HG03280 (cell line): ENCODE measurements around the gene SEMA3B.
"Not testable (repeated sequence)": the region's sequence is repeated elsewhere in the genome, so short reads cannot be mapped to it uniquely, and the experiment has no call there.

Source experiments
- ATAC-seq: cut with Tn5 transposase; IDR thresholded peaks from one replicate; pipeline ENCODE4 v1.9.1; 2021; ENCODE audit warnings: mild to moderate bottlenecking, moderate library complexity; ENCODE audit not compliant: unreplicated experiment

Gene SEMA3B

DNA sequence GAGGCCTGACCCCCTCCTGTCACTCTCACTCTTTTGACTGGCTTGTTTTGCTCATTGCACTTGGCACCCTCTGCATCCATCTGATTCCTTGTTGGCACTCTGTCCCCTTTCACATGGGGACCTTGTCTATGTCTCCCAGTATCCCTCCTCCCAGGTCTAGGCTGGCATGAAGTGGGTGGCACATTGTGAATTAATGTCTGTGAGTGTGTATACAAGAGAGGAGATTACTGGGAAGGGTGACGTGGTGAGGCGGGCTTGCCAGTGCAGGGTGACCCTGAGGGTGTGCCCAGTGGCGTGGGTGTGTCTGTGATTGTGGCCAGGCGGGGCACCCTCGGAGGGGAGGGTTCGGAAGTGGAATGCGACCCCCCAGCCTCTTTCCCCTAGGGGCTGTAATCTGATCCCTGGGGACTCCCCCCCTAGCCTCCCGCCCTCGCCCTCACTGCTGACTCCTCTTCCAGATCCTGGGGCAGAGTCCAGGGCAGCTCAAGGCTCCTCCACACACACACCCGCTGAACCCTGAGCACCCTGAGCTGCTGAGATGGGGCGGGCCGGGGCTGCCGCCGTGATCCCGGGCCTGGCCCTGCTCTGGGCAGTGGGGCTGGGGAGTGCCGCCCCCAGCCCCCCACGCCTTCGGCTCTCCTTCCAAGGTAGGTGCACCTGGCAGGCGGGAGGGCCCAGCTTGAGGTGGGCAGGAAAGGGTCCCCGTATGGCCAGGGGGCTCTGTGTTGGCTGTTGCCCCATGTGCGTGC, at the start of gene SEMA3B:
SEMA3B (plus strand) TSS at position 445 of the 749 bp plus-strand sequence; CDS start at position 539, 94 bp downstream.
- no peak for ATAC-seq

DNA sequence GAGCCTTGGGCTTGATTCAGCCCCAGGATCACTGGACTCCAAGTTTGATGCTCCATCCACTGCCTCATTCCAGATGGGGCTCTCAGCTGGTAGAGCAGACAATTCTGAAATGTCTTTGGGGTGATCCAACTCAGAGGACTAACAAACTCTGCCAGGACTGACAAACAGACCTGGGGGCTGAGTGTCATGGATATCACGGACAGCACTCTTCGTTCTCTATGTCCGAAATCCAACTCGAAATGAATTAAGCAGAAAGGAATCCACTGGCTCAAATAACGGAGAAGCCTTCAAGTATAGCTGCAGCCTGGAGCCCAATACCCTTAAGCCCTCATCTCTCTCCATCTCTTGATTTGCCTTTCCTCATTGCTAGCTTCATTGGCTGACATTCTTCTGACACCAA, 49.7 kb upstream of the SEMA3B start:
- no peak for ATAC-seq

DNA sequence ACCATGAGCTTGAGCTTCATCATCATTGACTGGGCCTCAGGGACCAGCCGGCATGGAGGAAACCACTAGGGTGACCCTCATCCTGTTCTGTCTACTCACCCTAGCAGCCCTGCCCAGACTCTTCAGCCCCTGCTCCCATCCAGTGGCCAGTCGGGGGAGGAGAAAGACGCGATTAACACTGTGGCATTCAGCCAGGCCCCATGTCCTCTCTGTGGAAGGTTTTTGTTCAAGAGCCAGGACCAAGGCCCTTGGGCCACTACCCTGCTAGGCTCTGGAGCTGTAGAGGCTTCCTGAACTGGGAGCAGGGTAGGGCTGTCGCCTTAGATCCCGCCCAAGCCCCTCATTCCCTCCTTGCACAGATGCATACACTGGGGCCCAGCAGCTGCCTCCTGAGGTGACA, 48.8 kb upstream of the SEMA3B start:
- ATAC-seq, result no peak

DNA sequence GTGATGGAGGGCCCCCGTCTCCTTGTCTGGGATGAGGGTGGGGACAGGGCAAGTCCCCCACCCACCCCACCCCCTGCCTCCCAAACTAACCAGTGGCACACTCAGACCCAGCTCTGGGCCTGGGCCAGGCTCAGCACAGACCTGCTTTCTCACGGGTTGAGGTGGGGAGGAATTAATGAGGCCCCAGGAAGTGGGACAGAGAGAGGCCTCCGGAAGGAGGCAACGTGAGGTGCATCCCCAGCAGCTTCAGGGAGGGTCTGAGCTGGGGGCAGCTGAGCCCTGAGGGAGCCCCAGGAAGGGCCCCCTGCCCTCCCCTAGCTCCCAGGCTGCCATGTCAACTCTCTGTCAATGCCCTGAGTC, 47.9 kb upstream of the SEMA3B start:
- no peak for ATAC-seq

DNA sequence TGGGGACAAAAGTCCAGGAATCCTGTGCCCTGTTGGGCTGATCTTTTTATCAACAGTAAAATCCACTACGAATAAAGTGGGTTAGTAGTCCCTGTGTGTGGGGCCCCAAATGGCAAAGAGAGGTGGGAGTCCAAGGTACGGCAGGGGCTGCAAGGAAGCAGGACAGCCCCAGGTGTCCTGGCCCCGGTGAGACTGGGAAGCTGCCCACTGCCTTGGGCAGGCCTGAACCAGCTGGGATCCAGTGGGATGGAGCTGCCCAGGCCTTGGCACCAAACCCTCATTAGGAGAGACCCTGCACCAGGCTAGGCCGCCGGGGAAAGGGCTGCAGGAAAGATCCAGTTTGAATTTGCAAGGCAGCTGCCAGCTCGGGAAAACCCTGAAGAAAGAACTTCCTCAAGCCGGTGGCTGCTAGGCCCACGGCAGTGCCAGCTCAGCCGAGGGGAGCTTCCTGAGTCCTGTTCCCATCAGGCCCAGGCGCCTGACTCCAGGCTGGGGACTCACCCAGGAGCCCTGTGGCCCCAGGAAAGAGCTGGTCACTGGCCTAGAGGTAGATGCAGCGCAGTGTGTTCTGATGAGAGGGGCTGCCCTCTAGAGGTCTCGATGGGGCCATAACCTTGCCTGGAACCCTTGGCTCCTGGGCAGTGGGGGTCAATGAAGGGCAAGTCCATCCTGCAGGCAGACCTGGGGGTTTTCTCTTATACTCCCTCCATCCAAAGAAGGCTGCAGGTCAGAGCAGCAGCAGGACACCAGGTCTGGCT, 47.4 kb upstream of the SEMA3B start:
- ATAC-seq, result no peak

DNA sequence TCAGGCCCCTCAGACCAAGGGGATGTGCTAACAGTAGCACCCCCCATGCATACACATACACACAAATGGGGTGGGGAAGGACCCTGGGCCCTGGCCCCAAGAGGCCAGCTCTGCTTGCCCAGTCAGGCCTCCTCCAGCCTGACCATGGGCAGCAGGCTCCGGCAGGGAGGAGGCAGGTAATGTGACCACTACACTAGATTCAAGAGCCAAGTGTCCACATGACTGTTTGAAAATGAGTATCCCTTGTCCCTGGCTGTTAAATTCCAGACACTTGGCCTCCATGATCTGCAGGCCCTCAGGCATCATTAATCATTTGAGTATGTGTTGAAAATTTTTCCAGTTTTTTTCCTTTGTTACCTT, 46.8 kb upstream of the SEMA3B start:
- ATAC-seq, result no peak

DNA sequence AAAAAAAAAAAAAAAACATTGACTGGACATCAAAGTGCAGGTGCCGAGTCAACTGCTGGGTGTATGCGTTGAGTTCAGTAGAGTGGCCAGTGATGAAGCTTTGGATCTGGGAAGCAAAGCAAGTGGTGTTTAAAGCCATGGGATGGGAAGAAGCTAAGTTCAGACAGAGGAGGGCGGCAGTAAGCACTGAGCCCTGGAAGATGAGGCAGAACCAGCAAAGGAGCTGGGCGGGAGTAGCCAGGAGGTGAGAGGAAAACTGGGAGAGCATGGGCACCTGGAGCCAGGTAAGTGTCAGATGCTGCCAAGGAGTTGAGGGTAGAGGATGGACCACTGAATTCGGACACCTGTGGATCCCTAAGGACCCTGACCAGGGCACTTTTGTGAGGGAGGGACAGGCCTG, 44.3 kb upstream of the SEMA3B start:
- ATAC-seq, result no peak

DNA sequence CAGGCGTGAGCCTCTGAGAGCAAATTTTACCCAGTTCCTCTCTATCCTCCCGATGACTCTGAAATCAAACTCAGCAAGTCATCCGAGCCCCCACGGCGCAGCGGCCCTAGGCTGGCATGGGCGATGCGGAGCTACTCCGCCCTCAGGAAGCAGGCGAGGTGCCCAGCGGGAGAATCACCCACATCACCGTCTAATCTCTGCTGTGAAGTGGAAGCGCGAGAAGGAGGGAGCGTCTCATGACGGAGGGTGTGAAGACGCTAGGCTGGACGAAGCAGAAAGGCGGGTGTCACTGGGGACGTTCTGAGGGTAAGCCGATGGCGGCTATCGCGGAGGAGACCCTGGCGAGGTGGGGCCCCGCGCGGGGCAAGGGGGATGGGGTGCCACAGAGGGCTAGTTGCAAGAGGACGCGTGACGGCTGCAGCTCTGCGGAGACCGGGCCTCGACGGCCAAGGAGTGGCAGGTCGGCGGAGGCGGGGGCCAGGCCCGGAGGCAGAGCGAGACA, 42.0 kb upstream of the SEMA3B start:
- ATAC-seq, result peak; percentile 1

DNA sequence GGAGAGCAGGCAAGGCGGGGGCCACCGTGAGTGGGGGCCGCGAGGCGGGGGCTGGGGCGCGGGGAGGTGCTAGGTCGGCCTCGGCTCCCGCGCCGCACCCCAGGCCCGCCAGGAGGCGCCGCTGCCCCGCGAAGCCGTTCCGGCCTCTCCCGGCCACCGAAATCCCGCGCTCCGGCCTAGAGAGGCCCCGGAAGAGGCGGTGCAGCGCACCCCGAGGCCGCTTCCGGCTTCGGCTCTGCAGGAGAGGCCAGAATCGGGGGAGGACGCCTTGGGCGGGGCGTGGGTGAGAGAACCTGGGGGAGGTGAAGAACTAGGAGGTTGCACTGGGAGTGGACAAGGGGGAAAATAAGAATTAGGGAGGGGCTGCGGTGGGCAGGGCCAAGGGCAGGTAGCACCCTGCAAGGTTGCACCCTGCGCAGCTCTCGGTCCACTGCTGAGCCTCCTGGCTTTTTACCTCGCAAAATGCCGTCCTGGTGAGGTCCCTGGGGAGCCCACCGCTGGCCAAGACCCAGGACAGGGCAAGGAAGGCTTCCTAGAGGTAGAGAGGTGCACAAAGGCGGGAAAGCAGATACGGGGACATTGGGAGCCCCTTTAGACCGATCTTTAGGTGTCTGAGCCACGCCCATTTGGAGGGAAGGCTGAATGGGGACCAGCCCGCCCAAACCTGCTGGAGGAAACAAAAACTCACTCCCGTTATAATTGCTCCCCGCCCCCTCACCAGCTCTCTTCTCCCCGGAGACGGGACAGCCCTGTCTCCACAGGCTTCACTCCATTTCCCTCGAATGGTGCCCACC, 41.4 kb upstream of the SEMA3B start:
- ATAC-seq, result peak; percentile 88

DNA sequence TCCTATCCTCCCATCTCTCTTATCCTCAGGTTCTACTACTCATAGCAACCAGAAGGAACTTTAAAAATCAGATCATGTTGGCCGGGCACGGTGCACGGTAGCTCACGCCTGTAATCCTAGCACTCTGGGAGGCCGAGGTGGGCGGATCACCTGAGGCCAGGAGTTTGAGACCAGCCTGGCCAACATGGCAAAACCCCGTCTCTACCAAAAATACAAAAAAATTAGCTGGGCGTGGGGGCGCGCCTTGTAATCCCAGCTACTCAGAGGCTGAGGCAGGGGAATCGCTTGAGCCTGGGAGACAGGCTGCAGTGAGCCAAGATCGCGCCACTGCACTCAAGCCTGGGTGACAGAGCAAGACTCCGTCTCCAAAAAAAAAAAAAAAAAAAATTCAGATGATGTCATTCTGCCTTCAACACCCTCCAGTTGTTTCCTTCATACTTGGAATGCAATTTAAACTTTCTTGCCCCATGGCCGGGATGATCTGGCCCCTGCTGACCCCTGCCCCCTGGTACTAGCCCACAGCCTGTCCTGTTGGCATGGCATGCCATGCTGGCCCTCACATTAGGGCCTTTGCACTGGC, 40.7 kb upstream of the SEMA3B start:
- not testable (repeated sequence) for ATAC-seq

DNA sequence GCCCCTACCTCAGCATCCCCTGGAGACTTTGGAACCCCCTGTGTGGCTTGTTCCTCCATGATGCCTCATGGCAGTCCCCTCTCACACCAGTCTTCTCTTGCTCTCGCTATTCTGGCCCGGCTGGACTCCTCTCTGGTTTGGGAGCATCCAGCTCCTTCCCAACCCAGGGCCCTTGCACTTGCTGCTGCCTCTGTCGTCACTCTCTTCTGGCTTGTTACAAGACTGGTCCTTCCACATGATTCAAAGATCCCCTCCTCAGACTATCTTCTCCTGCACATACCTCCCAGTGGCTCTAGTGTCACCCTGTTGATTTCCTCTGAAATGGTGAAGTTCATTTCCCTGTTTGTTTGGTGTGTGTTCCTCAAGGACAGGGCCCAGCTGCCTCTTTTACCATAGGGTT, 39.5 kb upstream of the SEMA3B start:
- ATAC-seq, result no peak

DNA sequence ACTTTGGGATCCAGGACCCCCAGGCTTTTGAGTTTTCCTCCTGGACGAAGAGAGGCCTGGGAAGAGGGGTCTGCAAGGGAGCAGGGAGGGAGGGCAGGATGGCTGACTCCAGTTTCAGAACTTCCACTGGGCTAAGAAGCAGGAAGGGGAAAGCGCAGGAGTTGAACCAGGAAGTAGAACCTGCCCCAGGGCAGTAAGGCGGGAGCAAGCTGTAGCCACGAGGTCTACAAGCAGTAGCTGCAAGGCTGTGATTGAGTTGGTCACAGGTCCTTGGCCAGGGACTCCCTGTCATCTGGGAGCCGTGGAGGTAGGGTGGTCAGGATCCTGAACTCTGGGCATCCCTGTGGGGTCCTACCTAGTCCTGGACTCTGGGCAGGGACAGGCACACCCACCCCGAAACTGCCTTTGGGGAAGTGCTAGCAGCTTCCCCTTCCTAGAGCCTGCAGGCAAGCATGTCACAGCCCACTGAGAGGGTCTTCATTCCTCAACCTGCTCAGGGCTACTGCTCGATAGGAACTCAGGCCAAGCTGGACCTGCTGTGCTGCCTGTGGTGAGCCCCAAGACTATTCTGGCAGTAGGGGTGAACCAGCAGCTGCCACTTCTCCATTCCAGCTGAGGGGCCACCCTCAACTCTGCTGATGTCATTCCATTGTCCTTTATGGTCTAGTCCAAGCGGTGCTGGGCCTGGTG, 38.7 kb upstream of the SEMA3B start:
- ATAC-seq, result no peak

DNA sequence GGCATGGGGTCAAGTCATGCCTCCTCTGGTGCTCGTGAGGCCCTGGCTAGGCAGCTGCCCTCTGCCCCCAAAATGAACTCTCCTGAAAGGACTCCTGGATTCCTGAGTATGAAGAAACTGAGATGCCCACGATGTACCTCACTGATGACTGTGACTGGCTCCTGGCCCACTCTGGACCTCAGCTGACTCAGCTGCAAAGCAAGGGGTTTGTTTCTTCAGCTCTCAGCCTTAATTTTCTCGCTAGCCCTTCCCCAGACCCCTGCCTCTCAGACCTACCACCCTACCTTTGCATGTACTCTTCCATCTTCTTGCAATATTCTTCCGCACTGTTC, 38.2 kb upstream of the SEMA3B start:
- no peak for ATAC-seq

DNA sequence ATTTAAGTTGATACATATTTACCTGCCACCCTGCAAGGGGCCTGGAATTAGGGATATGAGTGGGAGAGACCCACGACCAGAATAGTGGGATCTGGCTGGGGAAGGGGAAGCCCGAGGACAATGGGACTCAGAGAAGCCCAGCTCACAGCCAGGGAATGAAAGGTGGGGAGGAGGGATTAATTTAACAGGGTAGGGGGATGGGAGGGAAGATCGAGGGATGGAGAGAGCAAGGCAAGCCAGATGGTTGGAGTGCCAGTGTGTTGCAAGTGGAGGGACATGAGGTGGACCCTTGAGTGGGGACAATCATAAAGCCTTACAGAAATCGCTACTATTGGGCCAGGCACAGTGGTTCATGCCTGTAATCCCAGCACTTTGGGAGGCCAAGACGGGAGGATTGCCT, 37.4 kb upstream of the SEMA3B start:
- no peak for ATAC-seq

DNA sequence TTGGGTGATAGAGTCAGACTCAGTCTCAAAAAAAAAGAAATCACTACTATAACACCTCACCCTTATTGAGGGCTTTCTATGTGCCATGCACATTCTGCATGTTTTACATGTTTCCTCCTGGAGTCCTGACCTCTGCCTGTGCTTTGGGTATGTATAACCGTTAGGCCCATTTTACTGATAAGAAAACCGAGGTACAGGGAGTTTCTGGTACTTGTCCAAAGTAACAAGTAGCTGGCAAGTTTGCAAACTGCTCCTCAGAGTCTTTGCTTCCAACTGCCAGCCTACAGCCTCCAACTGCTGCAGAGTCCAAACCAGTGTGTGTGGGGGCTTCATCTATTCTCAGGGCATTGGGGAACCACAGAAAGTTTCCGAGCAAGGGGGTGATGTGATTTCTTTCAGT, 36.6 kb upstream of the SEMA3B start:
- no peak for ATAC-seq

DNA sequence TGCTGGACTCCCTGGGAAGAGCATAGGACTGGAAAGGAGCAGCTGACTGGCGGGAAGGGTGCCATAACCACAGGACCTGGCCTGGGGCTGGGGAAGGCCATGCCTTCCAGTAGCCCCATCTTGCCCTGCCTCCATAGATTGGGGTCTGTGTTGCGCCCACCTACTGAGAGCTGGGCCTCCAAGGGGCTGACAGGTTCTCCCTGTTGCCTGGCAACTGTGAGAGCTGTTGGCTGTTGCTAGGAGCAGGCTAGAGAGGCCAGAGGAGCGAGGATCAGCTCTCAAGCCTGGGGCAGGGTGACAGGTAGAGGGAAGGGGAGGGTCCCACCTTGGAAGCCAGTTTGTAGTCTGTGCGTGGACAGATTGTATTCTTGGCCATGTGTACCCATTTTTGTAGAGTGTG, 35.8 kb upstream of the SEMA3B start:
- ATAC-seq, result no peak

DNA sequence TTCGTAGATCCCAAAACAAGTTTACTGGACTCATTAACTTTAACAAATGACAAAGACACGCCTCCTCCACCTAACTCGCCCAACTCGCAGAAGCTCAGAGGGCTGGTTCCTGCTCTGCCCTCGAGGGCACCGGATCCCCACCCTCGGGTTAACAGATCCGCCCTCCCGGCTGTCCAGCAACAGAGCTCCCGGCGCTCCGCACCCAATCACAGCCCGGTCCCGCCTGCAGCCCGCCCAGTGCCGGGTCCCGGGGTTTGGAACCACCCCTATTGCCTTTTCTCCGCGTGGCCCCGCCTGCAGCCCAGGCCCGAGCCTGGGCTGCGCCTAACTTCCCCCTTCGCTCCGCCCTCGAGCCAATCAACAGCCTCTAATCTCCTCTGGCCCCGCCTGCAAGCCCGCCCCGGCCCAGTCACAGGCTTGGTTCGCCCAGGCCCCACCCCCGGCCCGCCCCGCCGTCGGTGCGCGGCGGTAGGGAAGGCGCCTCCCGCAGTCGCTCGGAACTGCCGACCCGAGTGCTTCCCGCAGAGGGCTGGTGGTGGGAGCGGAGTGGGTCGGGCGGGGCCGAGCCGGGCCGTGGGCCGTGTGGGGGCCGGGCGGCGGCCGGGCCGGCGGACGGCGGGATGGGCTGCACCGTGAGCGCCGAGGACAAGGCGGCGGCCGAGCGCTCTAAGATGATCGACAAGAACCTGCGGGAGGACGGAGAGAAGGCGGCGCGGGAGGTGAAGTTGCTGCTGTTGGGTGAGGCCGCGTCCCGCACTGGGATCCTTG, 33.0 kb upstream of the SEMA3B start, which contains the start of gene GNAI2:
GNAI2 (plus strand) TSS at position 489 of the 768 bp plus-strand sequence; CDS start at position 621, 132 bp downstream.
- ATAC-seq, result peak; percentile 93

DNA sequence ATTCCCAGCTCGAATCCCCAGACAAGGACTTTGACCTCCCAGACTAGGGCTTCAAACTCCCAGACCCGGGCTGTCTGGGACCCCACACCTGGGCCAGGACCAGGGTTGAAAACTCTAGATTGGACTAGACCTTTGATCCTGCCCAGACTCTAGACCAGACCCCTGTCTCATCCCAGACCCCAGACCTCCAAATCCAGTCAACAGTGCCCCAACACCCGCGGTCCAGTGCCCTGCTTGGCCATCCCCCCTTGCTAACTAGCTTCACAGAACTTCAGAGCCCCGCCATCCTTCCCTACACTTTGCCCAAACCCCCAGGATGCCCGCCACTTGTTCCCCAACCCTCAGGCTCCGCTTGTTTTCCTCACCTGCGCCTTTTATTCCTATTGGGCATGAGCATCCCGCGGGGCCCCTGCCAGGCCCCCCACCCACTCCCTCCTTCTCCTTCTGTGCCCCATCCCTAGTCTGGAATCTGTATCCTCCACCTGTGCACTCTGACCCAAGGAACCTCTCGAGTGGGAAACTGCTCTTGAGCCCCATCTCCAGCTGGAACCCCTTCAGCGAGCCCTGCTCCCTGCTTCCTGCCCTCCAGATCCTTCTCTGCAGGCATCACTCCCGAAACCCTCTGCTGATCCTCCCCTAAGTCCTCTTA, 32.3 kb upstream of the SEMA3B start:
- ATAC-seq, result no peak

DNA sequence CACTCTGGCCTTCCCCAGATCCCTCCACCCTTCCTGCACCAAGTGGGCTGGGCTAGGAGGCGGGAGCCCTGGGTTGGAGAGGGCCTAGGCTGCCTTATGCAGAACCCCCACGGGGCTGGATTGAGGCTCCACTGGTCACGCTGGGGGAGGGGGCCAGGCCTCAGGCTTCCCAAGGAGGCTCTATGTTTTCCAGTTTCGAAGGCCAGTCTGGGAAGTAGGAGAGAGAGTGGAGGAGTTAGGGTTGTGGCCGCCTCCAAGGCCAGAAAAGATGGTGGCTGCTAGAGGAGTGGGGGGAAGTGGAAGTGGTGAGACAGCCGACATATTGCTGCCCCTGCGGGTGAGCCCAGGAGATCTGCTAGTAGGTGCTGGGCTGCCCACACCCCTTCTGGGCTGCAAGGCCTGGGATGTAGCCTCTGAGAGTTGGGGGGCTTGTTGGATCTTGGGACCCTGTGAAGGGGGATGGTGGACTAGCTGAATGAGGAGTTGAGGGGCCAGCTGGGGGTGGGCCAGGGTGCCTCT, 31.8 kb upstream of the SEMA3B start:
- ATAC-seq, result no peak
